ENCODE data around the gene PRND. TPM values are rescaled to one million over a fixed set of nuclear protein-coding genes. Genes with fewer than 3 reads are reported as not detected.
A peak's percentile ranks its signal among the peaks of the same experiment; 100 is the strongest.

PRND gene, protein sequence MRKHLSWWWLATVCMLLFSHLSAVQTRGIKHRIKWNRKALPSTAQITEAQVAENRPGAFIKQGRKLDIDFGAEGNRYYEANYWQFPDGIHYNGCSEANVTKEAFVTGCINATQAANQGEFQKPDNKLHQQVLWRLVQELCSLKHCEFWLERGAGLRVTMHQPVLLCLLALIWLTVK
- not detected in 2 replicates for total RNA-seq (2016; rRNA removed; fragmentation: Illumina TruSeq; extraction: Trizol)
- total RNA-seq (2016; cell fraction: cytosol; rRNA removed; fragmentation: Illumina TruSeq; extraction: Trizol; ENCODE audit: low read depth) = not detected in 2 replicates
- total RNA-seq (2016; cell fraction: insoluble cytoplasmic fraction; rRNA removed; fragmentation: Illumina TruSeq; extraction: Trizol) = not detected in 2 replicates
- not detected in 2 replicates for total RNA-seq (2016; cell fraction: membrane; rRNA removed; fragmentation: Illumina TruSeq; extraction: Trizol)
- total RNA-seq (2016; cell fraction: nucleus; rRNA removed; fragmentation: Illumina TruSeq; extraction: Trizol) = not detected in 2 replicates
- polyA plus RNA-seq (2011; rRNA removed) = not detected in 2 replicates
- not detected in 2 replicates for polyA plus RNA-seq (2011; cell fraction: cytosol; rRNA removed)
- not detected in 2 replicates for polyA plus RNA-seq (2011; cell fraction: nucleus; rRNA removed)
- not detected in 2 replicates for polyA plus RNA-seq (2012)
- polyA plus RNA-seq (2016; cell fraction: cytosol; fragmentation: Illumina TruSeq; extraction: Trizol; ENCODE audit: low read depth) = not detected in 2 replicates
- polyA plus RNA-seq (2016; cell fraction: insoluble cytoplasmic fraction; fragmentation: Illumina TruSeq; extraction: Trizol; ENCODE audit: low read depth) = not detected in 2 replicates
- not detected in 2 replicates for polyA plus RNA-seq (2016; cell fraction: membrane; fragmentation: Illumina TruSeq; extraction: Trizol; ENCODE audit: low read depth)
- not detected in 2 replicates for polyA plus RNA-seq (2016; cell fraction: nucleus; fragmentation: Illumina TruSeq; extraction: Trizol; ENCODE audit: insufficient read depth, low read depth)
- polyA minus RNA-seq (2011; rRNA and poly(A)+ RNA removed; ENCODE audit: low replicate concordance) = not detected in 2 replicates
- polyA minus RNA-seq (2011; cell fraction: cytosol; rRNA and poly(A)+ RNA removed) = not detected in 2 replicates
- polyA minus RNA-seq (2011; cell fraction: nucleus; rRNA and poly(A)+ RNA removed) = not detected in 2 replicates
- Bru-seq, nascent RNA = not detected
- percentile 30 among the genes with signal in this experiment for BruChase-seq, experiment 1, labeled RNA remaining after a 6-hour chase
- BruChase-seq, experiment 2, labeled RNA remaining after a 2-hour chase = percentile 27 among the genes with signal in this experiment
- long read RNA-seq, experiment 1 = 0 reads
- long read RNA-seq, experiment 2 = 0 reads

DNA sequence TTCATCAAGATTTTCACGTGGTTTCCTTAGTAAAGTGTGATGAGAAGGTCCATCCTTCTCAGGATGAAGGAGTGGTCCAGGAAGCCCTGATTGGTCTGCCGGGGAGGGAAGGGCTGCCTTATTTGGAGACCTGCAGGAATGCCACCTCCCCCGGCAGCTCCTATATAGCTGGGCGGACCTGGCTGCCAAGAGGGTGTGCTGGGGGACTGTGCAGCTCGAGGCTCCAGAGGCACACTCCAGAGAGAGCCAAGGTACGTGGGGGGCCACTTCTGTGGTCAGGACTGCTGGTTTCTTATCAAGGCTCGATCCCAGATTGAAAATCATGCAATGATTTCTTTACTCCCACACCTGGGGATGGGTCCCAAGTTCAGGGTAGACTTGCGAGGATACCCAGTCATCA, at the start of gene PRND:
PRND (plus strand) TSS at position 191 of the 400 bp plus-strand sequence. CDS start 2,643 bp downstream, outside the sequence.
- TF ChIP-seq NFE2 (CRISPR knock-in tag; IDR thresholded peaks at IDR 0.05) (no peak), ATF7 (IDR thresholded peaks at IDR 0.05) (no peak), ATF7 (CRISPR knock-in tag; IDR thresholded peaks at IDR 0.05) (no peak), KDM5B (CRISPR knock-in tag; IDR thresholded peaks at IDR 0.05; ENCODE audit: borderline replicate concordance) (no peak), HNRNPH1 (optimal IDR thresholded peaks at IDR 0.05; ENCODE audit: low read depth, low read length) (no peak), ZNF224 (CRISPR knock-in tag; IDR thresholded peaks at IDR 0.05) (no peak), ZNF7 (CRISPR knock-in tag; IDR thresholded peaks at IDR 0.05) (no peak), ZNF674 (CRISPR knock-in tag; IDR thresholded peaks at IDR 0.05; ENCODE audit: low read depth) (no peak), MTA1 (CRISPR knock-in tag; IDR thresholded peaks at IDR 0.05; ENCODE audit: borderline replicate concordance) (no peak), GLI4 (CRISPR knock-in tag; IDR thresholded peaks at IDR 0.05; ENCODE audit: borderline replicate concordance) (no peak), ETV5 (CRISPR knock-in tag; IDR thresholded peaks at IDR 0.05; ENCODE audit: borderline replicate concordance) (no peak)
- TF ChIP-seq, protein P1, sequence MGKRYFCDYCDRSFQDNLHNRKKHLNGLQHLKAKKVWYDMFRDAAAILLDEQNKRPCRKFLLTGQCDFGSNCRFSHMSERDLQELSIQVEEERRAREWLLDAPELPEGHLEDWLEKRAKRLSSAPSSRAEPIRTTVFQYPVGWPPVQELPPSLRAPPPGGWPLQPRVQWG (CRISPR knock-in tag; IDR thresholded peaks at IDR 0.05; ENCODE audit: borderline replicate concordance, low read depth) = no peak
- TF ChIP-seq, protein P2, sequence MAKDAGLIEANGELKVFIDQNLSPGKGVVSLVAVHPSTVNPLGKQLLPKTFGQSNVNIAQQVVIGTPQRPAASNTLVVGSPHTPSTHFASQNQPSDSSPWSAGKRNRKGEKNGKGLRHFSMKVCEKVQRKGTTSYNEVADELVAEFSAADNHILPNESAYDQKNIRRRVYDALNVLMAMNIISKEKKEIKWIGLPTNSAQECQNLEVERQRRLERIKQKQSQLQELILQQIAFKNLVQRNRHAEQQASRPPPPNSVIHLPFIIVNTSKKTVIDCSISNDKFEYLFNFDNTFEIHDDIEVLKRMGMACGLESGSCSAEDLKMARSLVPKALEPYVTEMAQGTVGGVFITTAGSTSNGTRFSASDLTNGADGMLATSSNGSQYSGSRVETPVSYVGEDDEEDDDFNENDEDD (CRISPR knock-in tag; IDR thresholded peaks at IDR 0.05; ENCODE audit: borderline replicate concordance) = no peak
- ChIA-PET CTCF (ENCODE audit: low intra/inter-chr PET ratio, low total read pairs) (interaction anchor here (4.8 kb wide), 1 partner anchor 112 kb away, joined by 210 read pairs; no protein-coding TSS in a partner anchor), POLR2A (no interaction called here)
- Histone ChIP-seq H3K9me3 (ENCODE audit: low read length) (no peaks in the 10 kb centered on the region), H3K36me3 (replicated peaks in 1 of 2; ENCODE audit: control insufficient read depth in 1 of 2, insufficient read depth in 2 of 2, low read length in 2 of 2) (no peaks in the 10 kb centered on the region), H3K9ac (ENCODE audit: insufficient read depth, low read depth, low read length) (0 out of 2 replicates have a peak within 1 kb of the TSS, but pooled peaks have one; percentile 12), H2AFZ (ENCODE audit: low read length) (no peak within 1 kb of the TSS), H3K4me1 (ENCODE audit: insufficient read depth, low read length) (peaks cover 17% of the 10 kb centered on the region), H3K4me3 (replicated peaks in 1 of 3; ENCODE audit: insufficient read depth in 1 of 3, low read depth in 2 of 3, low read length in 3 of 3) (peak within 1 kb of the TSS in 2 of 3 experiments; percentile 37 to 54; a peak in 3 of 6 replicates), H3K79me2 (ENCODE audit: insufficient read depth, low read length) (no peaks in the 10 kb centered on the region), H3K27ac (ENCODE audit: extremely low read length, insufficient read depth, low read length) (no peak within 1 kb of the TSS), H4K20me1 (ENCODE audit: insufficient read depth, low read length) (no peaks in the 10 kb centered on the region), H3K27me3 (ENCODE audit: control insufficient read depth in 1 of 2, insufficient read depth in 2 of 2, low read length in 2 of 2) (peaks cover 5 to 47% of the 10 kb centered on the region in 2 experiments; a peak in 4 of 5 replicates), H3K4me2 (ENCODE audit: low read depth, low read length) (peak within 1 kb of the TSS; percentile 77)
- FAIRE-seq (no peak), ATAC-seq (no peak), DNase-seq (ENCODE audit: low spot score) (no peak)
- no TSS peak for BruUV-seq (replicated peaks)
- intact Hi-C loops (cut with micrococcal nuclease; ENCODE audit: unreplicated experiment) = no loop called here
- in situ Hi-C loops (cut with HindIII; ENCODE audit: extremely low pct_ligation_motif_present, low pct_unique_long_range_greater_than_20kb) = loop anchor here (5.0 kb wide), 2 partner anchors 114 to 469 kb away; no protein-coding TSS in a partner anchor
- 16% methylated on average over 8 of the region's 8 CpGs for WGBS (ENCODE audit: low lambda C conversion rate)

Measured in HepG2 (cell line).